Tibial artery (tissue), 4 donors: ENCODE data around the gene LIME1.

Experiments
- DNase-seq, 2 donors: peaks; one replicate each; pipeline ENCODE4 v3.0.0-alpha.2; 2019
- H3K27ac ChIP-seq, 2 donors: fragments of 200-600 bp; sonication (generic) in 1 of 2; 1 replicate in 1 of 2; 2 replicates in 1 of 2; pipeline ENCODE4 v1.5.1; 2018 to 2019; ENCODE audit warnings: mild to moderate bottlenecking in 1 of 2
- H3K27me3 ChIP-seq, 2 donors: fragments of 200-600 bp; sonication (generic) in 1 of 2; one replicate each; pipeline versions ENCODE4 v1.5.1 to v1.6.0; 2016 to 2019
- H3K36me3 ChIP-seq, 3 donors: fragments of 200-600 bp; sonication (generic) in 2 of 3; one replicate each; pipeline ENCODE4 v1.5.1; 2016 to 2019; ENCODE audit warnings: mild to moderate bottlenecking in 2 of 3
- H3K4me1 ChIP-seq, 4 donors: fragments of 200-600 bp; sonication (generic) in 2 of 4; 1 replicate in 3 of 4; 2 replicates in 1 of 4; pipeline ENCODE4 v1.5.1; 2016 to 2019
- H3K4me3 ChIP-seq, 2 donors: fragments of 200-600 bp; sonication (generic) in 1 of 2; 1 replicate in 1 of 2; 2 replicates in 1 of 2; pipeline ENCODE4 v1.5.1; 2018 to 2019; ENCODE audit warnings: mild to moderate bottlenecking in 2 of 2
- H3K9me3 ChIP-seq, 3 donors: fragments of 200-600 bp; sonication (generic) in 1 of 3; one replicate each; pipeline ENCODE4 v1.5.1; 2016 to 2019
- intact Hi-C: fragments of 100-400 bp; cut with DNase I; formaldehyde crosslinking; loops from one replicate; pipeline ENCODE4 v1.15.0; 2023; ENCODE audit warnings: low total_unique reads
- TF ChIP-seq, protein P1 (sequence below), 2 experiments: fragments of 200-600 bp in 1 of 2; fragments of 450-650 bp in 1 of 2; IDR thresholded peaks; one replicate each; pipeline ENCODE4 v1.5.1; 2017 to 2019; ENCODE audit warnings: antibody characterized with exemption in 2 of 2, mild to moderate bottlenecking in 1 of 2, moderate library complexity in 1 of 2

Gene LIME1

GRCh38 chr20:63748070-63748933 is 11.8 kb downstream of the LIME1 start:
- Histone ChIP-seq H3K4me1 (no peaks in the 10 kb centered on the region), H3K9me3 (no peaks in the 10 kb centered on the region), H3K27ac (no peak overlapping the region), H3K36me3 (peaks cover 4 to 35% (median 5%) of the 10 kb centered on the region in 3 donors), H3K27me3 (no peaks in the 10 kb centered on the region), H3K4me3 (no peak overlapping the region)
- intact Hi-C loops: loop anchor here (10.0 kb wide), 1 partner anchor 124 kb away; the partner anchor contains the start of gene GMEB2
- no peak for DNase-seq
- TF ChIP-seq, protein P1, sequence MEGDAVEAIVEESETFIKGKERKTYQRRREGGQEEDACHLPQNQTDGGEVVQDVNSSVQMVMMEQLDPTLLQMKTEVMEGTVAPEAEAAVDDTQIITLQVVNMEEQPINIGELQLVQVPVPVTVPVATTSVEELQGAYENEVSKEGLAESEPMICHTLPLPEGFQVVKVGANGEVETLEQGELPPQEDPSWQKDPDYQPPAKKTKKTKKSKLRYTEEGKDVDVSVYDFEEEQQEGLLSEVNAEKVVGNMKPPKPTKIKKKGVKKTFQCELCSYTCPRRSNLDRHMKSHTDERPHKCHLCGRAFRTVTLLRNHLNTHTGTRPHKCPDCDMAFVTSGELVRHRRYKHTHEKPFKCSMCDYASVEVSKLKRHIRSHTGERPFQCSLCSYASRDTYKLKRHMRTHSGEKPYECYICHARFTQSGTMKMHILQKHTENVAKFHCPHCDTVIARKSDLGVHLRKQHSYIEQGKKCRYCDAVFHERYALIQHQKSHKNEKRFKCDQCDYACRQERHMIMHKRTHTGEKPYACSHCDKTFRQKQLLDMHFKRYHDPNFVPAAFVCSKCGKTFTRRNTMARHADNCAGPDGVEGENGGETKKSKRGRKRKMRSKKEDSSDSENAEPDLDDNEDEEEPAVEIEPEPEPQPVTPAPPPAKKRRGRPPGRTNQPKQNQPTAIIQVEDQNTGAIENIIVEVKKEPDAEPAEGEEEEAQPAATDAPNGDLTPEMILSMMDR (IDR thresholded peaks at IDR 0.05): no peak

GRCh38 chr20:63748934-63749270 is 12.4 kb downstream of the LIME1 start:
- TF ChIP-seq, protein P1 (IDR thresholded peaks at IDR 0.05): no peak
- intact Hi-C loops: loop anchor here (10.0 kb wide), 1 partner anchor 124 kb away; the partner anchor contains the start of gene GMEB2
- DNase-seq: no peak
- no peaks in the 10 kb centered on the region for H3K27me3 ChIP-seq
- H3K27ac ChIP-seq: no peak overlapping the region
- H3K36me3 ChIP-seq: peaks cover 0 to 29% (median 0%) of the 10 kb centered on the region in 3 donors
- H3K4me3 ChIP-seq: no peak overlapping the region
- H3K9me3 ChIP-seq: no peaks in the 10 kb centered on the region
- no peaks in the 10 kb centered on the region for H3K4me1 ChIP-seq

- intact Hi-C loops: loop anchor here (10.0 kb wide), 1 partner anchor 125 kb away; the partner anchor contains the start of gene GMEB2
- Histone ChIP-seq H3K4me3 (no peak overlapping the region), H3K4me1 (no peaks in the 10 kb centered on the region), H3K9me3 (no peaks in the 10 kb centered on the region), H3K27ac (no peak overlapping the region), H3K27me3 (no peaks in the 10 kb centered on the region), H3K36me3 (peaks cover 0 to 28% (median 0%) of the 10 kb centered on the region in 3 donors)
- TF ChIP-seq, protein P1 (IDR thresholded peaks at IDR 0.05): no peak
- DNase-seq: no peak
These were observed 13.4 kb downstream of the LIME1 start for GRCh38 chr20:63749597-63750508.

GRCh38 chr20:63750807-63751470 is 14.5 kb downstream of the LIME1 start:
- Histone ChIP-seq H3K27ac (no peak overlapping the region), H3K9me3 (no peaks in the 10 kb centered on the region), H3K4me1 (no peaks in the 10 kb centered on the region), H3K4me3 (no peak overlapping the region), H3K36me3 (peaks cover 0 to 26% (median 0%) of the 10 kb centered on the region in 3 donors), H3K27me3 (no peaks in the 10 kb centered on the region)
- intact Hi-C loops: no loop called here
- DNase-seq: no peak
- TF ChIP-seq, protein P1 (IDR thresholded peaks at IDR 0.05): no peak
